ENCODE data around the gene PTPRG. TPM values are rescaled to one million over a fixed set of nuclear protein-coding genes. Genes with fewer than 3 reads are reported as not detected.

PTPRG gene
- total RNA-seq, 1 donor from 2014 or later, result 0.22 TPM

DNA sequence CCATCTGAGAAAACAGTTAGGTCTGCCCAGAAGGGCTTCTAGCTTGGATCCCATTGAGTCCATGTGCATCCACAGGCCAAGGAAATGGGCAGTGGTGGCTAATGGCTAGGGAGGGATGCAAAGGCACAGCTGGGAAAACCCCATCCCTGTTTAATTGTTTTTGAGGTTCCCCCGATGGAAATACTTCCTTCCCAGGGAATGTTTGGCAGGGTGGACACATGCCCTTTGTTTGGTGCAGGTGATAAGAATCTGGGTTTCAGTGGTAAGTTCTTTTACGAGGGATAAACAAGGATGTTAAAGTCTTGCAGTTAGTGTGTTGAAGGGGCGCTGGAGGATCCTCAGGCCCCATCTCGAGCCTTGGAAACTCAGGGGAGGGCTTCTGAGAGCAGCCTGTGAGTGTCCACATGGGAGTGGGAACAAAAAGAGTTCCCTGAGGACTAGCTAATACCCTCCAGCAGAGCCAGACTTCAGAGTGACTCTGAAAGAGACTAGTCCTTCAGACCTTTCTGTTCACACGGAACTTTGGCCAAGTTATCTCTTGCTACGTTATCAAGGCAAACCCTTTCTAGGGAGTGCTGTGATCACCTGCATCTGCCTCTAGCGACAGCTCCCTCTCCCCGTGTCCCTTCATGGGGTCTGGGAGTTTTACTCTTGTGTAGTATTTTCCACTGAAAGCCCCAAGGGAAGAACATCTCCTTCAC is 17.4 kb downstream of the PTPRG start:
- TF ChIP-seq, protein P1, sequence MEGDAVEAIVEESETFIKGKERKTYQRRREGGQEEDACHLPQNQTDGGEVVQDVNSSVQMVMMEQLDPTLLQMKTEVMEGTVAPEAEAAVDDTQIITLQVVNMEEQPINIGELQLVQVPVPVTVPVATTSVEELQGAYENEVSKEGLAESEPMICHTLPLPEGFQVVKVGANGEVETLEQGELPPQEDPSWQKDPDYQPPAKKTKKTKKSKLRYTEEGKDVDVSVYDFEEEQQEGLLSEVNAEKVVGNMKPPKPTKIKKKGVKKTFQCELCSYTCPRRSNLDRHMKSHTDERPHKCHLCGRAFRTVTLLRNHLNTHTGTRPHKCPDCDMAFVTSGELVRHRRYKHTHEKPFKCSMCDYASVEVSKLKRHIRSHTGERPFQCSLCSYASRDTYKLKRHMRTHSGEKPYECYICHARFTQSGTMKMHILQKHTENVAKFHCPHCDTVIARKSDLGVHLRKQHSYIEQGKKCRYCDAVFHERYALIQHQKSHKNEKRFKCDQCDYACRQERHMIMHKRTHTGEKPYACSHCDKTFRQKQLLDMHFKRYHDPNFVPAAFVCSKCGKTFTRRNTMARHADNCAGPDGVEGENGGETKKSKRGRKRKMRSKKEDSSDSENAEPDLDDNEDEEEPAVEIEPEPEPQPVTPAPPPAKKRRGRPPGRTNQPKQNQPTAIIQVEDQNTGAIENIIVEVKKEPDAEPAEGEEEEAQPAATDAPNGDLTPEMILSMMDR (IDR thresholded peaks at IDR 0.05), result no peak
- Mint-ChIP-seq H3K36me3 (ENCODE audit: low read depth) (no peaks in the 10 kb centered on the region), H3K27me3 (no peaks in the 10 kb centered on the region), H3K4me1 (no peaks in the 10 kb centered on the region), H3K4me3 (no peak overlapping the region), H3K27ac (no peak overlapping the region), H3K9me3 (no peaks in the 10 kb centered on the region)
- POLR2A ChIA-PET, result no interaction called here
- intact Hi-C loops (cut with micrococcal nuclease), result no loop called here
- CTCF ChIA-PET, result no interaction called here
- no peak for DNase-seq
- no peak for ATAC-seq (ENCODE audit: low read depth)

DNA sequence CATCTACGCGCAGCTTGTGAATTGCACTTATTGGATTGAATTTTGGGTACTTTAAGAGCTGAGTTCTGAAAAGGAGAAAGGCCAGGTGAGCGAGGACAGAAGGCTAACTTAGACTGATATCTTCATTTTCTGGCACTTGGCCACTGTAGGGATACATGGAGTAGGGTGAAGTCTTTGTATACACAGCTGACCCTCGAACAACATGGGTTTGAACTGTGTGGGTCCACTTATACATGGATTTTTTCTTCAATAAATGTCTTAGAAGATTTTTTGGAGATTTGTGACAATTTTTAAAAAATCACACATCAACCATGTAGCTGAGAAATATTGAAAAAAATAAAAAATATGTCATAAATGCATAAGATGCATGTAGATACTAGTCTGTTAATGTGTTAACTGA is 18.3 kb downstream of the PTPRG start:
- POLR2A ChIA-PET, result no interaction called here

DNA sequence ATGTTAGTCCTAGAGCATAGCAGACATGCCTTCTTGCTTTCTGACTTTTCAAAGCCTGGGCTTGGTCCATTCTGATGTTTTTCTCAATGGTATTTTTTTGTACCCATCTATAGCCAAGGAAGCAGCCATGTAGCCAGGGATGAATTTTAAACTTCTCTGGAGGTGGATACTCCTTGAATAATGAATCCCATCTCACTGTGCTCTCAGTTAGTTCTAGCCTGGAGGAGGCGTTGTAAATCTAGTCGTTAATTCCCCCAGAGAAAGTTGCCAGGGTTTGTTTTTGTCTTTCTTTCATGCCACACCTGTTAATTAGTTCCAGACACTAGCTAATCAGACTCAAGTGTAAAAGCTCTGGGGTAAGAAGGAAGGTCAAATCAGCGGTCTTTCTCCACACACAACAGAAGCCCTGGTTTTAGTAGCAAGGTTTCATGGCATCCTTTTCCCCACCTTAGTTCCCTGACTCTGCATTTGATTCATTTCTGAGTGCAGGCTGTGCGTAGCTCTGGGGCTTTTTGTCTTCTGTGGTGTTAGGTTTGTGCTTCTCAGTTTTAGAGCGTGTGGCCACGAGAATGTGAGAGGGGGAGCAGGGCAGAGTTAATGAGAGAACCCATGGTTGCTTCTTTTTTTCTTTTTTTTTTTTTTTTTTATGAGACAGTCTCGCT is 19.7 kb downstream of the PTPRG start:
- Mint-ChIP-seq H3K9me3 (no peaks in the 10 kb centered on the region), H3K4me3 (no peak overlapping the region), H3K36me3 (ENCODE audit: low read depth) (no peaks in the 10 kb centered on the region), H3K4me1 (no peaks in the 10 kb centered on the region), H3K27ac (no peak overlapping the region), H3K27me3 (no peaks in the 10 kb centered on the region)
- intact Hi-C loops (cut with micrococcal nuclease), result no loop called here
- CTCF ChIA-PET, result no interaction called here
- POLR2A ChIA-PET, result no interaction called here
- DNase-seq (no peak), ATAC-seq (ENCODE audit: low read depth) (no peak)
- TF ChIP-seq, protein P1 (IDR thresholded peaks at IDR 0.05), result no peak

More for the DNA sequence above, 18.3 kb downstream of the PTPRG start:
- intact Hi-C loops (cut with micrococcal nuclease), result no loop called here
- no peaks in the 10 kb centered on the region for H3K27me3 Mint-ChIP-seq
- CTCF ChIA-PET, result no interaction called here
- TF ChIP-seq, protein P1 (IDR thresholded peaks at IDR 0.05), result no peak
- no peak overlapping the region for H3K27ac Mint-ChIP-seq
- ATAC-seq (ENCODE audit: low read depth), result no peak
- H3K9me3 Mint-ChIP-seq, result no peaks in the 10 kb centered on the region
- DNase-seq, result no peak
- no peaks in the 10 kb centered on the region for H3K4me1 Mint-ChIP-seq
- H3K4me3 Mint-ChIP-seq, result no peak overlapping the region
- no peaks in the 10 kb centered on the region for H3K36me3 Mint-ChIP-seq (ENCODE audit: low read depth)

DNA sequence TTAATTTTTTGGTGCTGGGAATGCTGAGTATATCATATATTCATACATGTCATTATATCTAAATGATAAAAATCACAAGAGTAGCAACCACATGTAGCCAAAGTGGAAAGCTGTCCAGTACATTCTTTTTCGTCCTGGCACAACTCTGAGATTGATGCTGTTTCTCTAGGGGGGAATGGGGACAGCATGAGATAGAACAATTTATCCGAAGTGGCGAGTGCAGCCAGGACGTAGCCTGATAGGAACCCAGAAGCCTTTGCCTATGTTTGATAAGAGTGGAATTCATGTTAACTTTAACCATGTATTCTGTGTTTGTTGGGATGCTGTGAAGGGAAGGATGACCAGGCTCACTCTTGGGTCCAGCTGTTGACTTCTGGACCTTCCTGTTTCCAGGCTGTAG is 20.9 kb downstream of the PTPRG start:
- no peaks in the 10 kb centered on the region for H3K36me3 Mint-ChIP-seq (ENCODE audit: low read depth)
- no peak for ATAC-seq (ENCODE audit: low read depth)
- POLR2A ChIA-PET, result no interaction called here
- CTCF ChIA-PET, result no interaction called here
- intact Hi-C loops (cut with micrococcal nuclease), result no loop called here
- H3K4me1 Mint-ChIP-seq, result no peaks in the 10 kb centered on the region
- H3K9me3 Mint-ChIP-seq, result no peaks in the 10 kb centered on the region
- no peak overlapping the region for H3K4me3 Mint-ChIP-seq
- no peak overlapping the region for H3K27ac Mint-ChIP-seq
- no peak for DNase-seq
- H3K27me3 Mint-ChIP-seq, result peaks cover 1% of the 10 kb centered on the region
- TF ChIP-seq, protein P1 (IDR thresholded peaks at IDR 0.05), result no peak

DNA sequence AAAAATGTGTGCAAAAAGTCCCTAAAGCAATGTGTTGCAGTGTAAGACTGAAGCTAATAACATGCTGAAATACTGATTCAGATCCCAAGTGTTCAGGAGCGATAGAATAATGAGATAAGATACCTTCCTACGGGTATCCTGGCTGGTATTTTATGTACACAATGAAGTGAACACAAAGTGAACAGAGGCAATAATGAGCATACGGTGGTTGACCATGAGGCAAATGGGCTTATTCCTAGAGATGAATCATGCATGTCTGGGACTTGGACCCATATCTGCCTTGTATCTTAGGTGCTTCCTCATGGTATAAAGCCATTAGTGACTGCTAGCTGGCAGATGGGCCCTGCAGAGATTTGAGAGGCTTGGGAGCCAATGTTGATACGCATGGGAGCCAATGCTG is 21.5 kb downstream of the PTPRG start:
- DNase-seq, result no peak
- Mint-ChIP-seq H3K27me3 (peaks cover 2% of the 10 kb centered on the region), H3K9me3 (no peaks in the 10 kb centered on the region), H3K4me1 (no peaks in the 10 kb centered on the region), H3K36me3 (ENCODE audit: low read depth) (no peaks in the 10 kb centered on the region), H3K4me3 (no peak overlapping the region), H3K27ac (no peak overlapping the region)
- ChIA-PET POLR2A (no interaction called here), CTCF (no interaction called here)
- TF ChIP-seq, protein P1 (IDR thresholded peaks at IDR 0.05), result no peak
- intact Hi-C loops (cut with micrococcal nuclease), result no loop called here
- ATAC-seq (ENCODE audit: low read depth), result no peak

Measured in activated B cell treated with CpG ODN at 0.5 μM for 24 hours (primary cell).